ENCODE data around the gene BMP10.

The BMP10 gene

GRCh38 chr2:68849579-68850030 is 21.6 kb downstream of the BMP10 start:
- no peak for DNase-seq

DNA sequence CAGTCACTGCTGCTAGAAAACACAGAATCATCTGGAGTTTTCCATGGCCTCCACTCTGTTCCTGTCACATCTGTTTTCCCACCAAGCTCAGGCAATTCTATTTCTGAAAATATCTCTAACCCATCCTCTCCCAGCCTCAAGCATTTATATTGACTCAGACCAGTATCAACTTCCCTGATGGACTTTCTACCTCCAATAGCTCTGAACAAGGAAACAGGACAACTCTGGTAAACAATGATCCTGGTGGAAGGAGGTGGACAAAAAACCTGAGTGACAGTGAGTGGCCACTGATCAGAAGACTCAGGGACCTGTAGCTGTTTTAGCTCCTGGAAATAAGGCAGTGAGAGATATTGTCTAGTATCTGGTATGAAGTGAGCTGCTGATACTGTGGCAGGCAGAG is 23.4 kb downstream of the BMP10 start:
- DNase-seq = no peak

GRCh38 chr2:68846091-68846490 is 25.1 kb downstream of the BMP10 start:
- DNase-seq = no peak

GRCh38 chr2:68845043-68845442 is 26.2 kb downstream of the BMP10 start:
- no peak for DNase-seq

- no peak for DNase-seq
Measured at GRCh38 chr2:68839260-68839833, 31.9 kb downstream of the BMP10 start.

DNA sequence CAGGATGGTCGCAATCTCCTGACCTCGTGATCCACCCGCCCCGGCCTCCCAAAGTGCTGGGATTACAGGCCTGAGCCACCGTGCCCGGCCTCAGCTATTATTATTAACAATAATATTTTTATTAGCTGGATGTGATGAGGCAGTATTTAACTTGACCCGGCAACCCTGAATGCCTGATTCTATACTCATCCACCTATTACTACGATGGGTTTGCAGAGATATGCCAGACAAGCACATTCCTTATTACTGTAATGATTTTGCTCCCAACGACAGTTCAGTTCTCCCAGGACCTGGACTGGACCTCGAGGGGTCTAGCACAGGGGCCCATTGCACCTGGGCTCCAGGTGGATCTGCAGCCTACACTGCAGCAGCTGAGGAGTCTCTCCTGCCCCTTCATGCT is 32.6 kb downstream of the BMP10 start:
- no peak for DNase-seq

DNA sequence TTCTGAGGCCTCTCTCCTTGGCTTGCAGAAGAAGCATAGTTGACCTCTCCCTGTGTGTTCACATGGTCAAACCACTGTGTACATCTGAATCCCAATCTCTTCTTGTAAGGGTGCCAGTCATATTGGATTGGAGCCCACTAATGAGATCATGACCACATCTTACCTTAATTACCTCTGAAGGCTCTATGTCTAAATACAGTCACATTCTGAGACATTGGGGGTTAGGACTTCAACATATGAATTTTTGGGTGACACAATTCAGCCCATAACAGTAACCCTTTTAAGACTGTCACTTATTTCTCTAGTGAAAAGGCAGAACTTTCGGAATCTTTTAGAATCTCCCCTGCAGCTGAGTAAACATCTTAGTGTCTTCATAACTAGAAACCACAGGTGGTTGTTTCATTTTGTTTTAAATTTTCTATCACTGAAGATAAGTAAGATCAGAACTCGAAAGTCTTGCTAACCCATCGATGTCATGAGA is 33.3 kb downstream of the BMP10 start:
- DNase-seq = no peak

DNA sequence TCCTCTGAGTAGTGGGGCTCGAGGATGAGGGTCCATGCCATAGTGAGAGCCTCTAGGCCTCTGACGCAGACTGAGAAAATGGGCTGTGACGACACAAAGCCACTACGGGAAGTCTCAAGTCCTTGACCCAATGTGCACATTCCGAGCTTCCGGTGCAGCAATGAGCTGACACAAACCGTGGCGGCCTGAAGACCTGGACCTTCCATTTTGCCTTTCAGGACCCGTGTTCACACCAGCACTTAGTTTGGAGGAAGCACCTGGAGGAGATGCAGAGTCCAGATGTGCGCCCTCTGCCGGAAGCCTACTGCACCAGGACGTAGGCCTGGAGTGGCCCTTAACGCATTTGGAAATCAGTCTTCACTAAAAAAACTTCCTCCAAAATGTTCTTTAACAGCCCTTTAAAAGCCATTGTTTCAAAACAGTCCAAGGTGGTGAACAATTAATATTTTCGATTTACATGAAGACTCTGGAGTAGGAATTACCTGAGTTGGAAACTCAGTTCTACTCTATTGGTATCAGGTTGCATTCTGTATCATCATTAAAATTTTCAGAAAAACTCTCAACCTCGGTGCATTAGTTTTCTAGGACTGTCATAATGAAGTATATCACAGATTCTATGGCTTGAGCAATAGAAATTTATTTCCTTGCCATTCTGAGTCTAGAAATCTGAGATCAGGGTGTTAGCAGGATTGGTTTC is 33.9 kb downstream of the BMP10 start:
- DNase-seq = no peak

- DNase-seq = no peak
Measured at GRCh38 chr2:68835621-68836020, 35.6 kb downstream of the BMP10 start.

- DNase-seq = no peak
Measured at GRCh38 chr2:68834737-68835376, 36.3 kb downstream of the BMP10 start.

GRCh38 chr2:68833162-68833561 is 38.0 kb downstream of the BMP10 start:
- no peak for DNase-seq

DNA sequence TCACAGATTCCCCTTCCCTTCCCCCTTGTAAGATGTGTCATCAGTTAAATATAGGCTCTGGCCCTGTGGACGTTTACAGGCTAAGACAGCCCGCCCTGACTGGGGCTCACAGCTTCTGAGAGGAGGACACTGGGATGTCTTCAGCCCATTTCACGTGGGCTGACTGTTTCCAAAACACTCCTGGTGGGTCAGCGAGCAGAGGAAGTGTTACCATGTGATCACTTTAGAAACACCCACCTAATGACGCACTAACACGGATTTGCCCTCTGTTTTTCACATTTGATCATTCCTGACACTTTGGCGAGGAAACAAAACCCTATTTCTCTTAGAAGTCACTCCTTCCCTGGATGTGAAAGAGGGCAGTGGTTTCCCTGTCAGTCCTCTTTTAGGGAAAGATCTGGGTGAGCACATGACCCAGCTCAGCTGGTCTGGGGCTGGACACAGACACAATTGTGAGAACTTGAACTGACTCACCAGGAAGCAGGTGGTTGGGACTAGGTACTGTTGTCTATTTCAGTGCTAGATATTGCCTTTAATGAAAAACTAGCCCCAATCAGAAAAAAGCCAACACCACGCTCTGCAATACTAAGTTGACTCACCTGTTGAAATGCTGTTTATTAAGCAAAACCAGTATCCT is 38.8 kb downstream of the BMP10 start:
- no peak for DNase-seq

GRCh38 chr2:68831686-68832232 is 39.4 kb downstream of the BMP10 start:
- no peak for DNase-seq

- DNase-seq = no peak
Measured at GRCh38 chr2:68829749-68830148, 41.4 kb downstream of the BMP10 start.

GRCh38 chr2:68828887-68829708 is 42.1 kb downstream of the BMP10 start:
- DNase-seq = no peak

DNA sequence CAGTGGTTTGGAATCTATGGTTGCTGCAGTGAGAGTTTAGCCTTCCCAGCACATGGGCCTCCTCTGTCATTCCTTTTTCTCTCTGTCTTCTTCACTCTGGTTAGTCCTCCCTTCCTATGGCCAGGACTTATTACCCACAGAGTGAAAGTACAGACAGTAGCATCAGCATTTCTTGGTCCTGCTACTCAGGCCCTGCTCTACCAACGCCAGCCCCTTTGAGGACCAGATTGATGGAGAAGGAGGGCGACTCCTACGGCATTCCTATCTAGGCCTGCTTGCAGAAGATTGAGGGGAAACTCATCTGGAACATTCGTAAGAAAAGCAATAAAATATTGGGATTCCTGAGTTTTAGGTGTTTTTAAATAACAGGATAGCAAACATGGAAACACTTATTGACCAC is 43.5 kb downstream of the BMP10 start:
- no peak for DNase-seq

- DNase-seq = no peak
Measured at GRCh38 chr2:68825866-68826265, 45.3 kb downstream of the BMP10 start.

- DNase-seq = no peak
Measured at GRCh38 chr2:68824831-68825230, 46.4 kb downstream of the BMP10 start.

DNA sequence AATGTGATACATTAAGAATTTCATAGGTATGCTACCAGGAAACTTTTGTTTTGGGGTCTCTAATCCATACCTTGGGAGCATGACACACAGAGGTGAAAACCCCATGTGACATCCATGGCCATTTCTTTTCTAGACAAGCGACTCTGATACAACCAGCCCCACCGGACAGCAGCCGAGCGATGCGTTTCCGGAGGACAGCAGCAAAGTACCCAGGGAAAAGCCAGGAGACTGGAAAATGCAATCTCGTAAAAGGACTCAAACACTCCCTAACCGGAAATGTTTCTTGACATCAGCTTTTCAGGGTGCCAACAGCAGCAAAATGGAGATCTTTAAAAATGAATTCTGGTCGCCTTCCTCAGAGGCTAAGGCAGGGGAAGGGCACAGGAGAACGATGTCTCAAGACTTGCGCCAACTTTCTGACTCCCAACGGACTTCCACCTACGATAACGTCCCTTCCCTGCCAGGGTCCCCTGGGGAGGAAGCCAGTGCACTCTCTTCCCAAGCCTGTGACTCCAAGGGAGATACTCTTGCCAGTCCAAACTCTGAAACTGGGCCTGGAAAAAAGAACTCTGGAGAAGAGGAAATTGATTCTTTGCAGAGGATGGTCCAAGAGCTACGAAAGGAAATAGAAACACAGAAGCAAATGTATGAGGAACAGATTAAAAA is 48.9 kb downstream of the BMP10 start:
- no peak for DNase-seq

DNA sequence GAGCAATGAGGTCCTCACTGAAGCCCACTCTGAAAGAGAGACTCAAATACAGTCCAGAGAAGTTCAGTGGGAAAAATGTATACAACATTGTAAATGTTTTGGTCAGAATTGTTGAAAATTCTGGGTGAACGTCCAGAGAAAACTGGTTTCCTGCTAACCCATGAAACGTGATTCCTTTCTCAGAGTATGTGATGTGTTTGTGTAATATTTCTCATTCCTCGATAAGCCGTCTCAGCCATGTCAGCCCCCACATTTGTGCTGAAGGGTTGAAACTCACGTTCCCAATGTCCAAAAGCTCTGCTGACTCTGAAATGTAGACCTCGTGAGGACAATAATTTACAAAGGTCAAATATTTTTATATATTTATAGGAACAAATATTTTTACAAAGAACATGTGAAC is 51.6 kb downstream of the BMP10 start:
- no peak for DNase-seq

DNA sequence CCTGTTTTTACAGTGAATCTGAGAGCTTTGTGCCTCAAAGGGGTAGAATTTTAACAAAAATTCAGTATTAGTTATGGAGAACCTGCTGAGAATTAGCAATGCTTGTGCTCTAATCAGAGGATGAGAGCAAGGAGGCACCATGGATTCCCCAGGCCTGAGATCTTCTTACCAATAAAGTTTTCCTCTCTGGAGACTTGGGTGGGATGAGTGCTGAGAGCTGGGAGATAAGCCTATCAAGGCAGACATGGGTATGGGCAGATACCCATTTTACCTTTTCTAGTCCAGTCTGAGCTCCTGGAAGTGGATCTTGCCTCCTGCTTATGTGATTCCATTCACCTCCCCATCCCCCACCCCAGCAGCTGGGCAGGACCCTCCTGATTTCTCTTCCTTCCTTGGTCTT is 53.9 kb downstream of the BMP10 start:
- no peak for DNase-seq

All from cortex of kidney (tissue), 1 donor.